A673 (cell line): Measurements from ENCODE around the gene OSBP2.

Experiments
- CTCF ChIP-seq: fragments of 300-800, 200-600 bp; sonication (generic); conservative IDR thresholded peaks from 2 replicates; pipeline ENCODE4 v1.5.1; 2017; ENCODE audit warnings: low read depth, mild to moderate bottlenecking, antibody characterized with exemption, low read length, moderate library complexity, mixed read lengths
- EZH2 ChIP-seq: fragments of 200-600 bp; sonication (generic); IDR thresholded peaks from 2 replicates; pipeline ENCODE4 v1.6.1; 2017; ENCODE audit warnings: borderline replicate concordance, low read depth, mild to moderate bottlenecking, mixed read lengths, antibody characterized with exemption, low read length; ENCODE audit not compliant: poor library complexity, severe bottlenecking

- no peak for TF ChIP-seq CTCF
- no peak for TF ChIP-seq EZH2
Observed at GRCh38 chr22:30877662-30878515, 183.2 kb downstream of the OSBP2 start.
